B cell (primary cell): ENCODE measurements around the gene LILRA2. TPM values are rescaled to one million over a fixed set of nuclear protein-coding genes. Genes with fewer than 3 reads are reported as not detected.

Experiments
- ATAC-seq: fragments of 200-7000 bp; cut with Tn5 transposase; one replicate; pipeline ENCODE4 v1.10.0; 2021; ENCODE audit warnings: low read depth, mild to moderate bottlenecking, moderate number of reproducible peaks, moderate library complexity
- CTCF ChIA-PET: fragments of 350-600 bp; sonication (Branson Sonifier 250); formaldehyde crosslinking; loops from one replicate; lab custom pipeline; 2021; ENCODE audit warnings: antibody characterized with exemption, inconsistent platforms; lab: Charles Lee
- POLR2A ChIA-PET: fragments of 350-600 bp; sonication (Branson Sonifier 250); formaldehyde crosslinking; loops from one replicate; lab custom pipeline; 2021; ENCODE audit warnings: antibody characterized with exemption; lab: Charles Lee
- DNase-seq: peaks from one replicate; pipeline ENCODE4 v3.0.0; 2013
- H2AFZ ChIP-seq: 2 replicates; pipeline ENCODE4 v1.6.1; 2012; ENCODE audit warnings: mild to moderate bottlenecking, low read depth, low read length; ENCODE audit not compliant: insufficient read depth, poor library complexity, severe bottlenecking
- H3K27ac ChIP-seq, 2 donors: 1 replicate in 1 of 2; 2 replicates in 1 of 2; pipeline ENCODE4 v1.5.1; 2012 to 2013; ENCODE audit warnings: low read length in 2 of 2, mild to moderate bottlenecking in 2 of 2, moderate library complexity in 1 of 2
- H3K27me3 ChIP-seq, 4 experiments: fragments of 200-600 bp in 1 of 4; sonication (generic) in 1 of 4; replicated peaks in 1 of 4; 1 replicate in 2 of 4; 2 replicates in 2 of 4; pipeline versions ENCODE4 v1.6.1 to v1.7.0; 2013 to 2016; ENCODE audit warnings: low read length in 3 of 4, mild to moderate bottlenecking in 2 of 4, mixed read lengths in 1 of 4, moderate library complexity in 1 of 4; ENCODE audit not compliant: insufficient read depth in 4 of 4, control insufficient read depth in 3 of 4; ENCODE audit errors: control extremely low read depth in 1 of 4
- H3K36me3 ChIP-seq, 2 experiments: replicated peaks in 1 of 2; 1 replicate in 1 of 2; 2 replicates in 1 of 2; pipeline versions ENCODE4 v1.6.1 to v1.7.1; 2013; ENCODE audit warnings: low read length in 1 of 2; ENCODE audit not compliant: insufficient read depth in 2 of 2, control insufficient read depth in 1 of 2; ENCODE audit errors: control extremely low read depth in 1 of 2, extremely low read depth in 1 of 2
- H3K4me1 ChIP-seq, 2 donors: fragments of 200-600 bp in 1 of 2; sonication (generic) in 1 of 2; 1 replicate in 1 of 2; 2 replicates in 1 of 2; pipeline versions ENCODE4 v1.5.1 to v1.6.1; 2013 to 2017; ENCODE audit warnings: low read length in 2 of 2; ENCODE audit not compliant: control insufficient read depth in 2 of 2, insufficient read depth in 2 of 2
- H3K4me2 ChIP-seq: replicated peaks from 2 replicates; pipeline ENCODE3; 2012; ENCODE audit warnings: mild to moderate bottlenecking, low read depth, low read length; ENCODE audit not compliant: poor library complexity, severe bottlenecking
- H3K4me3 ChIP-seq, 5 experiments: fragments of 200-600 bp in 1 of 5; sonication (generic) in 1 of 5; 1 replicate in 3 of 5; 2 replicates in 2 of 5; pipeline versions ENCODE4 v1.5.1 to v1.7.0; 2011 to 2016; ENCODE audit warnings: low read length in 4 of 5, mild to moderate bottlenecking in 4 of 5, low read depth in 2 of 5, control low read depth in 1 of 5, moderate library complexity in 1 of 5; ENCODE audit not compliant: insufficient read depth in 1 of 5; ENCODE audit errors: control extremely low read depth in 1 of 5, extremely low read depth in 1 of 5
- H3K79me2 ChIP-seq: fragments of 200-600 bp; sonication (generic); one replicate; pipeline ENCODE4 v1.6.0; 2016; ENCODE audit warnings: low read length; ENCODE audit not compliant: control insufficient read depth, insufficient read depth
- H3K9ac ChIP-seq: fragments of 200-600 bp; sonication (generic); 2 replicates; pipeline ENCODE4 v1.6.1; 2017; ENCODE audit warnings: mild to moderate bottlenecking, low read length, moderate library complexity
- H3K9me3 ChIP-seq, 3 donors: one replicate each; pipeline versions ENCODE4 v1.6.1 to v1.7.1; 2013; ENCODE audit warnings: low read length in 2 of 3; ENCODE audit not compliant: control insufficient read depth in 2 of 3, insufficient read depth in 1 of 3; ENCODE audit errors: control extremely low read depth in 1 of 3
- H4K20me1 ChIP-seq: 2 replicates; pipeline ENCODE4 v1.6.0; 2012; ENCODE audit warnings: mild to moderate bottlenecking, low read length; ENCODE audit not compliant: insufficient read depth, control insufficient read depth, poor library complexity, severe bottlenecking
- H3K27ac Mint-ChIP-seq: one replicate; pipeline ENCODE4 v1.8.0; 2021; ENCODE audit warnings: mixed read lengths
- H3K27me3 Mint-ChIP-seq: one replicate; pipeline ENCODE4 v1.8.0; 2021; ENCODE audit warnings: mixed read lengths
- H3K4me1 Mint-ChIP-seq: one replicate; pipeline ENCODE4 v1.8.0; 2021; ENCODE audit warnings: mixed read lengths
- H3K4me3 Mint-ChIP-seq: one replicate; pipeline ENCODE4 v1.8.0; 2021; ENCODE audit warnings: mixed read lengths
- H3K9me3 Mint-ChIP-seq: one replicate; pipeline ENCODE4 v1.8.0; 2022; ENCODE audit warnings: mixed read lengths; ENCODE audit not compliant: insufficient read depth
- EZH2 ChIP-seq: IDR thresholded peaks from 2 replicates; pipeline ENCODE4 v1.6.1; 2012; ENCODE audit warnings: borderline replicate concordance, low read depth, mild to moderate bottlenecking, moderate library complexity, low read length; ENCODE audit not compliant: insufficient read depth, poor library complexity, severe bottlenecking
- WGBS: methylation state at CpG from one replicate; pipeline ENCODE4 v1.1.5; 2013; ENCODE audit warnings: missing lambda C conversion rate; ENCODE audit not compliant: insufficient coverage; 5-methylcytosine and 5-hydroxymethylcytosine counted together
- intact Hi-C: fragments of 100-400 bp; cut with micrococcal nuclease; formaldehyde crosslinking; loops from one replicate; pipeline ENCODE4 v1.10.0; 2022
- polyA plus RNA-seq: library from polyadenylated mRNA; depleted of rRNA; stranded (reverse); fragments of >200 nt; gene quantifications from 2 replicates; pipeline ENCODE4 v1.2.3, GENCODE V29; 2012
- total RNA-seq, 2 donors: library from RNA; stranded (reverse); fragments of 120-200 nt in 1 of 2; gene quantifications; 1 replicate in 1 of 2; 2 replicates in 1 of 2; pipeline versions ENCODE4 v1.2.3 to v1.2.4, GENCODE V29; 2013 to 2022
- TF ChIP-seq, protein P1 (sequence below): fragments of 200-600 bp; IDR thresholded peaks from one replicate; pipeline ENCODE4 v1.8.0; 2022; ENCODE audit warnings: antibody characterized with exemption, mild to moderate bottlenecking

Gene LILRA2
- total and polyA plus RNA-seq, 2 donors (not counting 1 experiment from before 2014, with no cell fraction given) = 0.25 to 2.8 TPM

DNA sequence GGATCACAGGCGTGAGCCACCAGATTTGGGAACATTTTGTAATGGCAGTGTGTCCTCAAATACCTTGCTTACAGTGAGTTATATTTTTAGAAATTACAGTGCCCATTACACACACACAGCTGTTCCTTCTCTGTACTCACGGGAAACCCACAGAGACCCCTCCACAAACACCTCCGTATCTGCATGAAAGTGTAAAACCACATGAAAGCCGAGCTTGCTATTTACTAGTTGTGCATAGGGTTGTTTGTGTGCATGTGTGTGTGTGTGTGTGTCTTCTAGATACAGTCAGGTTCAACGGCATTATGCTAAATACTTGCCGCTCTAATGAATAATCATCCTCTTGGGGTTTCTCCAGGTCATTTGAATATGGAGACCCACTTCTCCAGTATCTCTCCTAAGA lies 22.3 kb upstream of the LILRA2 start:
- Mint-ChIP-seq H3K4me1 (peaks cover 14% of the 10 kb centered on the region), H3K9me3 (no peaks in the 10 kb centered on the region), H3K27ac (no peak overlapping the region), H3K4me3 (no peak overlapping the region), H3K27me3 (peaks cover 20% of the 10 kb centered on the region)
- peaks cover 0 to 5% (median 0%) of the 10 kb centered on the region in 4 experiments for H3K27me3 ChIP-seq
- intact Hi-C loops = no loop called here
- peaks cover 12 to 14% of the 10 kb centered on the region in 2 donors for H3K4me1 ChIP-seq
- H2AFZ ChIP-seq = no peak overlapping the region
- TF ChIP-seq, protein P1, sequence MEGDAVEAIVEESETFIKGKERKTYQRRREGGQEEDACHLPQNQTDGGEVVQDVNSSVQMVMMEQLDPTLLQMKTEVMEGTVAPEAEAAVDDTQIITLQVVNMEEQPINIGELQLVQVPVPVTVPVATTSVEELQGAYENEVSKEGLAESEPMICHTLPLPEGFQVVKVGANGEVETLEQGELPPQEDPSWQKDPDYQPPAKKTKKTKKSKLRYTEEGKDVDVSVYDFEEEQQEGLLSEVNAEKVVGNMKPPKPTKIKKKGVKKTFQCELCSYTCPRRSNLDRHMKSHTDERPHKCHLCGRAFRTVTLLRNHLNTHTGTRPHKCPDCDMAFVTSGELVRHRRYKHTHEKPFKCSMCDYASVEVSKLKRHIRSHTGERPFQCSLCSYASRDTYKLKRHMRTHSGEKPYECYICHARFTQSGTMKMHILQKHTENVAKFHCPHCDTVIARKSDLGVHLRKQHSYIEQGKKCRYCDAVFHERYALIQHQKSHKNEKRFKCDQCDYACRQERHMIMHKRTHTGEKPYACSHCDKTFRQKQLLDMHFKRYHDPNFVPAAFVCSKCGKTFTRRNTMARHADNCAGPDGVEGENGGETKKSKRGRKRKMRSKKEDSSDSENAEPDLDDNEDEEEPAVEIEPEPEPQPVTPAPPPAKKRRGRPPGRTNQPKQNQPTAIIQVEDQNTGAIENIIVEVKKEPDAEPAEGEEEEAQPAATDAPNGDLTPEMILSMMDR = no peak
- no peak for TF ChIP-seq EZH2
- CTCF ChIA-PET = interaction anchor here (0.7 to 1.1 kb wide), 3 partner anchors 65 to 1227 kb away, joined by 3 read pairs; no protein-coding TSS in a partner anchor
- no peak overlapping the region for H3K27ac ChIP-seq
- peak overlapping the region; percentile 47 for H3K4me2 ChIP-seq
- POLR2A ChIA-PET = no interaction called here
- no peaks in the 10 kb centered on the region for H3K9me3 ChIP-seq
- H3K36me3 ChIP-seq = no peaks in the 10 kb centered on the region
- WGBS = no CpG with 5 or more reads among the region's 6 CpGs
- ATAC-seq (no peak), DNase-seq (no peak)
- no peaks in the 10 kb centered on the region for H4K20me1 ChIP-seq
- H3K4me3 ChIP-seq = no peak overlapping the region
- H3K9ac ChIP-seq = no peak overlapping the region
- H3K79me2 ChIP-seq = no peaks in the 10 kb centered on the region

DNA sequence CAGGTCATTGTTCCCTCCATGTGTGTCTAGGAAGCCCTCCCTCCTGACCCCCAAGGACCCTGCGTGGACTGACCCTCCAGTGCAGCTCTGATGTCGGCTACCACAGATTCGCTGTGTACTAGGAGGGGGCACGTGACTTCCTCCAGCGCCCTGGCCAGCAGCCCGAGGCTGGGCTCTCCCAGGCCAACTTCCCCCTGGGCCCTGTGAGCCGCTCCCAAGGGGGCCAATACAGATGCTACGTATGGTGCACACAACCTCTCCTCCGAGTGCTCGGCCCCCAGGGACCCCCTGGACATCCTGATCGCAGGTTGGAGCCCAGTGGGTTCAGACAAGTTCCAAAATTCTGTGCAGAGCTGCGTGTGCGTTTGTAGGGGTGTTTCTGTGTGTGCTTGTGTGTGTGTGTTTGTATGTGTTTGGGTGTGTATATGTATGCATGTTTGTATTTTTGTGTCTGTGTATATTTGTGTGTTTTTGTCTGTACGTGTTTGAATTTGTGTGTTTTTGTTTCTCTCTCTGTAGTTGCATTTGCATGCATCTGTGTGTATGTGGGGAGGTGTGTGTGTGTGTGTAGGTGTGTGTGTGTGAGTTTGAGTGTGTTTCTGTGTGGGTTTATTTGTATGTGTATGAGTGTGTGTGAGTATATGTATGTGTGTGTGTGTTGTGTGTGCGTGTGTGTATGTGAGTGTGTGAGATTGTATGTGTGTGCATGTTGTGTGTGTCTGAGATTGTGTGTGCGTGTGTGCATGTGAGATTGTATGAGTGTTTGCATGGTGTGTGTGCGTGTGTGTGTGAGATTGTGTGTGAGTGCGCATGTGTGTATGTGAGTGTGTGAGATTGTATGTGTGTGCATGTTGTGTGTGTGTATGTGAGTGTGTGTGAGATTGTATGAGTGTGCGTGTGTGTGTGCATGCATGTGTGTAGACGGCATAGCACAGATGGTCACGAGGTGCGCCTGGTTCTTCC lies 21.4 kb upstream of the LILRA2 start:
- no peaks in the 10 kb centered on the region for H4K20me1 ChIP-seq
- intact Hi-C loops = no loop called here
- no peak overlapping the region for H3K27ac ChIP-seq
- H3K4me1 Mint-ChIP-seq = peaks cover 14% of the 10 kb centered on the region
- CTCF ChIA-PET = interaction anchor here (0.9 to 1.1 kb wide), 2 partner anchors 64 to 74 kb away, joined by 3 read pairs; no protein-coding TSS in a partner anchor
- peaks cover 12 to 14% of the 10 kb centered on the region in 2 donors for H3K4me1 ChIP-seq
- peak overlapping the region; percentile 1 for H3K4me3 Mint-ChIP-seq
- no peak overlapping the region for H2AFZ ChIP-seq
- POLR2A ChIA-PET = no interaction called here
- H3K27me3 ChIP-seq = peaks cover 0 to 5% (median 0%) of the 10 kb centered on the region in 4 experiments
- H3K79me2 ChIP-seq = no peaks in the 10 kb centered on the region
- no peak overlapping the region for H3K4me3 ChIP-seq
- H3K9ac ChIP-seq = no peak overlapping the region
- TF ChIP-seq EZH2 = no peak
- TF ChIP-seq, protein P1 = no peak
- H3K27ac Mint-ChIP-seq = no peak overlapping the region
- peak; percentile 17 for ATAC-seq
- H3K4me2 ChIP-seq = peak overlapping the region; percentile 47
- no peak for DNase-seq
- WGBS = 44% methylated on average over 22 of the region's 22 CpGs
- no peaks in the 10 kb centered on the region for H3K9me3 ChIP-seq
- H3K27me3 Mint-ChIP-seq = peaks cover 20% of the 10 kb centered on the region
- no peaks in the 10 kb centered on the region for H3K9me3 Mint-ChIP-seq
- H3K36me3 ChIP-seq = no peaks in the 10 kb centered on the region
